Right hindlimb (tissue), 1 donor: ENCODE data around the gene MLLT3.

Experiments
- DNase-seq: peaks from one replicate; pipeline ENCODE4 v3.0.0-alpha.2; 2018

The MLLT3 gene

DNA sequence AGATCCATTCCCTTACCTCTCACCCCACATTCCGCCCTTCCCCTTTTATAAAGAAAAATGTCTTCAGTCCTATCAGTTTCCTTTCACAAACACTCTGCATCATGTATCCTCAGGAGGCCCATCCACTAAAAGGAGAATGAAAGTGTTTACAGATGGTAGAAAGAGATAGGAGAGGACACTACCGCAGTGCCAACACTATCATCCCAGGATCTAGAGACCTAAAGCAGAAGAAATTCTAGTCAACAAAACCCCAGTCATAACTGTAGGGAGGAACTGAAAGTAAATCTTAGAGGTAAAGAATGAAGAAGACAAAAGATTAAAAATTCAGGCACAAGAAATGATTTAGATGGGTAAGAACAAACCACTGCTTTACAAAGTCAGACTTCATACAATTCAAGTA is 114.1 kb downstream of the MLLT3 start:
- no peak for DNase-seq

DNA sequence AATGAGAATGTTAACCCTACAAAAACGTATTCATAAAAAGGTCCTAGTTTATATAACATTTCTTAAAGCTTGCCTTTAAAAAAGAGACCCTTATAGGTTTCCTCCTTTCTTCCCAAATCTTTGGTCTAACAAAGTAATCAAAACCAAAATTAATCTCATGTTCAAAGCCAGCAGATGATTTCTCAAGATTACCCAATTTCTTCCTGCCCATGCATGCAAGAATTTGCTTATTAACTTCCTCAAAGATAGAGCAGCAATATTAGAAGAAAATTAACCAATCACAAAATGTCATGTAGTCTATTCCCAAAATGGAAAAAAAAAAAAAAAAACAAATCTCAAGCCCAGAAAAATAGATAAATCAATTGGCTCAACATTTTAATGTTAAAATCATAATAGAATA is 114.9 kb downstream of the MLLT3 start:
- DNase-seq: no peak

DNA sequence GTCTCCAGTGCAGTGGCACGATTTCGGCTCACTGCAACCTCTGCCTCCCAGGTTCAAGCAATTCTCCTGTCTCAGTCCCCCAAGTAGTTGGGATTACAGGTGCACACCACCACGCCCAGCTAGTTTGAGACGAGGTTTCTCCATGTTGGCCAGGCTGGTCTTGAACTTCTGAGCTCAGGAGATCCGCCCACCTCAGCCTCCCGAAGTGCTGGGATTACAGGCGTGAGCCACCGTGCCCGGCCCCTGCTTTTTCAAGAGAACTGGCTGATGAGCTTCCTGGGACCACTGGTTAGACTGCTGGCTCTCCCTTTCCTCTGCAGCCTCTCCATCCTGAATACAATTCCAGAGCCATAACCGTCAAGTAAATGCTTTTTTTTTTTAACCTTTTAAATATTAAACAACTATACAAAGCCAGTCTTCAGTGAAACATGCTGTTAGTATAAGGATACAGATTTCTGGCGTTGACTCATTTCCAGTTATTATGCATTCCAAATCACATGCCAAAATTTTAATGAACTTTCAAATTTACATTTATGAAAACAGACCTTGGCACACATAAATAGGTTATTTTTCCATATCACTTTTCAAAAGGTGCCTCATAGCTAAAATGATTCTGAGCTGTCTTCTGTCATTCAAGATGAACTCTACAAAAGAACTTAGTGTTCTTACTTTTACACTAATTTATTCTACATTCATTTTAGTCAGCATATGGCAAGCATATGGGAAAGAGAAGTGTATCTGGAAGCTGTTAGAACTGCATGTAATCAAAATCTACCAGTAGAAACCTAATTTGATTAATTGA is 116.0 kb downstream of the MLLT3 start:
- DNase-seq: no peak

DNA sequence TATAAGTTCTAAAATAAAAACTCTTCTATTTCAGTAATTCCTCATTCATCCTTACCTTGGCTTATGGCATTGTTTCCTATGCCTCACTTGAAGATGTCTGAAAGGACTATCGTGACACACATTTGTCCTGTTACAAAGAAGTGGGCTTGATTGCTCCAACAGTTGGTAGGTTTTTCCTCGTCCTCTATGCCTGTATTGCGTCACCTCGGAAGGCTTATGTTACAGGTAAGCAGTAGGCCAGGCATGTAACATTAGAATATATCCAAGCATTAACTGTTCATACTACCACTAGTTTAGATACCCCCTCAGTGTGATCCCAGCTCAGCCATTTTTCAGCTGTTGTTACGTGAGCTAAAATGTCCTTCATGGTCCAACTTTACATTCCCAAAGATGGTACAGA is 116.7 kb downstream of the MLLT3 start:
- no peak for DNase-seq

DNA sequence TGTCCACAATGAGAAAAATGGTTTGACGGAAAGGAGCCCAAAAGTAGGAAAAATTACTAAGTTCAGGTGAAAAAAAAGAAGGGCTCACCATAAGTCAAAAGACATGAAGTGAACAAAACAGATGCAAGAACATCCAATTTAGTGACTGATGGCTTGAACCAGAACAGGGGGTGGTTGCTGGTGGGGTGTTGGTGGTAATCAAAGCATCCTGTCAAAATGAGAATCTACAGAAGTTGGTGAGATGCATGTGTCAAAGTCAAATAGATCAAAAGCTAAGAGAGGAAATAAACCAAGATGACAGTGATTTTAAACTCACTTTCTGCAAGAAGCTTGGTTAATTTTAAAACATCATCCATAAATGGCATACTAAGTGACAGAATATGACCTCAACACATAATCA is 117.4 kb downstream of the MLLT3 start:
- DNase-seq: no peak

DNA sequence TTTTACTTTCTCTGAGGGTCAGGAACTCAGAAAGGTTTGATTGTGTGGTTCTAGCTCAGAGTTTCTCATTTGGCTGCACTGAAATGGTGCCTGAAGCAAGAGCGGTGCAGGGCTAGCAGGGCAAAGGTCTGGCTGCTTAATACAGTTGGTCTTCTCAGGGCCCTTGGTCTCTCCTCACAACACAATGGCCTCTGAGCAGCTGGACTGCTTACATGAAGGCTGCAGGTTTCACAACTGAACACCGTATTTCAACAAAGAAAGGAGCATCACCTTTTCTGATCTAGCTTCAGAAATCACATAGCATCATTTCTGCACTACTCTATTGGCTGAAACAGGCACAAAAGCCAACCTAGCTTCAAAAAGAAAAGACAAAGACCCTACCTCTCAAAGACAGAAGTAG is 122.2 kb downstream of the MLLT3 start:
- DNase-seq: no peak

DNA sequence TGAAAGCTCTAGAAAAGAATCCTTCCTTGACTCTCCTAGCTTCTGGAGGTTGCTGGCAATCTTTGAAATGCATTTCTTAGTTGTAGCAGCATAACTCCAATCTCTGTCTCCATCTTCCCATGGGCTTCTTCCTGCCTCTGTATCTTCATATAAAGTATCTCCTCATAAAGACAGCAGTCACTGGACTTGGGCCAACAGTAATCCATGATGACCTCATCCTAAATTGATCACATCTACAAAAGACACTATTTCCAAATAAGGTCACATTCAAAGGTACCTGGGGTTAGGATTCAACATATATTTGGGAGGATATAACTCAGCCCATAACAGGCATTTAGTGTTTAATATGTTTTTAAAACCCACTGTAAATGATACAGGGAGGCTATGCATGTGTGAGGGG is 123.3 kb downstream of the MLLT3 start:
- DNase-seq: no peak

DNA sequence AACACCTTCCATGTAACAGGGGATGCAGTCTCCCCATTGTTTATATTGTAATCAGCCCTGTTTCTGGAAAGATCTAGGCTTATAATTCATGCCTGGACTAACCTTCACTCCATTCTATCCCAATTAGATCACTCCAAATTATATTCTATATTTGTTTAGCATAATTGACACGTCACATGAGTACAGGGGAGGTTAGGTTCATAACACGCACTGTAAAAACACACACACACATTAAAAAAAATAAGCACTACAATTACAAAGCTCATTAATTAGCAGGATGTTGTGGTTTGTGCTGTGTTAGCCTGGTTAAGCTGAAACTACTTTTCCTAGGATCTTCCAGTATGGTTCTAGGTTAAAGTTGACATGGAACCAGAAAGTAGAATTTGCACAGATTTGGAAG is 126.0 kb downstream of the MLLT3 start:
- DNase-seq: no peak

DNA sequence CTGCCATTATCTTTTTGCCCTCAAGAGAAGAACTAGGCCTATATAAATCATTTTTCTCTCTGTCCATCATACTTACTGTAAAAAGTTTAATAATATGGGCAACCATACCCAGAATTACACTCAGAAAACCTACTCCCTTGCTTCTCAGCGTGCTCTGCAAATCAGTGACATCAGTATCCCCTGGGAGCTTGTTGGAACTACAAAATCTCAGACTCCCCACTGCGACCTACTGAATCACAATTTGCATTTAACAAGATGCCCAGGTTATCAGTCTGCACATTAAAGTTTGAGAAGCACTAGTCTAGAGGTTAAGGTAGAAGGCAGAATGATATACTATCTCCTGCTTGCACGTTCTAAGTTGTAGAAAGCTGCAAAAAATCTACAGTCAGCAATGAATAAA is 127.2 kb downstream of the MLLT3 start:
- DNase-seq: no peak

DNA sequence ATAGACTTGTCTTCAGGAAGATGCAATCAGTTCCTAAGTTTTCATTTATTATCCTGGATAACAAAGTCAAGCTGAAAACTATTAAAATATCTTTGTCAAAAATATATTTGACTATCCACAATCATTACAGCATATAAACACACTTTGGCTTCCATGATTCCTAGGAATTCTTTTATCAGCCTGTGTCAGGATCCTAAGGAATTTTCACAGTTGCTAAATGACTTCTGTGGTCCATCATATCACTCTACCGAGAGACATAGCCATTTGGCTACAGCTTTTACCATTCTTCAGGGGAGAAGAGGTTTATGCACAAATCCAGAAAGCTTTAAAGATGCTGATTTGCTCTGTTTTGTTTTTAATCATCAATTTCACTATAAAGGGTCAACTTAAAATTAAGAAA is 128.3 kb downstream of the MLLT3 start:
- no peak for DNase-seq

DNA sequence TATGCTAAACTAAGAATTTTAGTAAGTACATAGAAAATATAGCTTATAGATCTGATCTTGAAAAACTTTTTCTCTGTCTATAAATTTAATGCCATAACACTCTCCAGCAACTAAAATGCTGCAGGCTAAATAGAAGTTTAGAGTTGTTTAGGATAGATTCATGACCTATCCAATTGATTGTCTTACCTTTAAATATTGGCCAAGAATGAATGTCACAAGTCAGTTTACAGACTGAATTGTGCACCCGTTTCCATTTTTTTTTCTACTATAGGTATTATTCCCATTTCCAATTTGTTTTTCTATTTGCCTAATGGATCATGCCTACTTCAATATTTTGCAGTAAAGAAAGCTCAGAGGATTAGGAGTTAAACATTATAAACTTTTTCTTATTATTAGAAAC is 129.5 kb downstream of the MLLT3 start:
- no peak for DNase-seq

DNA sequence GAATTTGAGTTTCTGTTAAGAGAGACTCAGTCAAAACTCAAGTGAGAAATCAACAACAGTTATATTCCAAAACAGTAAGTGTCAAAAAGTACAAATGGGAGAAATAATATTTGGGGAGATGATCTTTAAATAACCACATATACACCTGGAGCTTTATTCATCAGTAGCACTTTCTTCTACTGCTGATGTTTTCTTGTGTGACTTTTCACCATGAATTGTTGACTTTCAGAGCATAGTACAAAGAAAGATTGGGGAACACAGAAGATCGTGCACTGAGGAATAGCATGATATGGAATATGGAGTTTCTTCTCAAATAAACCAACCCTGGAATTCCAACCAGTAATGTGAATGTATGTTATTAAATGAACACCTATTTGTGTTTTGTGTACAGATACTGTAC is 130.7 kb downstream of the MLLT3 start:
- DNase-seq: no peak

DNA sequence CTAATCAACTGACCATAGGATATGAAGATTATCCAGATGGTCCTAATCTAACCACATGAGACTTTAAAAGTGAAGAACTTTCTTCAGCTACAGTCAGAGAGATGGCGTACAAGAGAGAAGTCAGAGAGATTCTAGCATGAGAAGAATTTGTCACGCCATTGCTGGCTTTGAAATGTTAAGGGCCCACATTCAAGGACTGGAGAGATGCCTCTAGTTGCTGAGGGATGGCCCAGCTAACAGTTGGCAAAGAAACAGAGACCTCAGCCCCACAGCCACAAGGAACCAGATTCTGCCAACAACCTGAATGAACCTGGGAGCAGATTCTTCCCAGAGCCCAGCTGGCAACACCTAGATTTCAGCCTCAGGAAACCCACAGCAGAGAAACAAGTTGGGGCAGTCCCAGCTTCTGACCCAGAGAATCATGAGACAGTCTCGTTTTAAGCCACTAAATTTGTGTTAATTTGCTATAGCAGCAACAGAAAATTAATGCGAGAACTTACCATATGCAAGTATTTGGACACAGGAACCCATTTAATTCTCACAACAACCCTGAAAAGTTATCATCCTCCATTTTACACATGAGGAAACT is 132.0 kb downstream of the MLLT3 start:
- DNase-seq: no peak

DNA sequence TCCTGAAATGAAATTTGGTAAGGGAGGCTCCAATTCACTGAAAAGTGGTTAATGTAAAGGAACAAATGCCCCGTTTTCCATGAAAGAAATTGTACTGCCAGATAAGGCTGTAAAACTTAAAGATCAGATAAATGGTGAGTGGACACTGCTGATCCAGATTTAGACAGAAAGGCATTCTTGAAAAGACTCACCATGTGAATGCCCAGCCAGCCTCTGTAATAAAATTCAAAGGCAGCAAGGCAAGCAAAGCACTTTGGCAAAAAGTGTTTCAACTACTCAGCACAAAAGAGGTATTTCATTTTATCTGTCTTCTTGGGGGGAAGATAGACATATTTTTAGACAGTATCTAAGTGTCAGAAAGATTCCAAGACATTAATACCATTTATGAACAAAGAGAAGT is 133.6 kb downstream of the MLLT3 start:
- no peak for DNase-seq

DNA sequence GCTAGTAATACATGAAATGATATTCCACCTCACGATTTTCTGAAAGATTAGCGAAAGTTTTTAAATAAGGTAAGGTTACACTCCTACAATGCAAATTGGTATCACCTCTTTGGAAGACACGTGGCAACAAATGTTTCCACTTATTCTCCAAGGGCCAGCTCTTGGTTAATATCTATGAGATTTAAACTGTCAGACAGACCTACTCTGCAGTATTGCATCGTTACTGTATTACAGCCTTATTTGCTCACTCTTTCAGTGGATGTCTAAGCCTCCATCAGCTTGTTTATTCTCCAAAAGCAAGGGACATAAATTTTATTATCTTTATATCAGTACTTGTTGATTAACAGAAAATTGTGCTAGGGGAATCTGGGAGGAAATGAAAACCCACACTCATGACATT is 135.7 kb downstream of the MLLT3 start:
- DNase-seq: no peak

DNA sequence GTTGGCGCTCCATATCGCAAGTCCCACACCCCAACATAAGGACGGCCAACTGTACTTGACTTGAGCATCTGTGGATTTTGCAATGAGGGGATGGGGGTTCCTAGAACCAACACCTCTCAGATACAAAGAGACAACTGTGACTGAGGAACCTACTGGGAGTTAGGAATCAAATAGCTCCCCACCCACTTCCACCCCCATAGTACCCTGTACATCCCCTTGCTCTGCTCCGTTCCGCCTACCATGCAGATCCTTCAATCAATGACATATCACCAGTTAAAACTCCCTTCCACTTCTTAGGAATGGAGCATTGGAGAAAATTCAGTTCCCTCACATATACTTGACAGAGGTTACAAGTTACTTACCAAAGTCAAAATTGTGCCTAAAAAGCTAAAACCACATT is 140.9 kb downstream of the MLLT3 start:
- DNase-seq: no peak

DNA sequence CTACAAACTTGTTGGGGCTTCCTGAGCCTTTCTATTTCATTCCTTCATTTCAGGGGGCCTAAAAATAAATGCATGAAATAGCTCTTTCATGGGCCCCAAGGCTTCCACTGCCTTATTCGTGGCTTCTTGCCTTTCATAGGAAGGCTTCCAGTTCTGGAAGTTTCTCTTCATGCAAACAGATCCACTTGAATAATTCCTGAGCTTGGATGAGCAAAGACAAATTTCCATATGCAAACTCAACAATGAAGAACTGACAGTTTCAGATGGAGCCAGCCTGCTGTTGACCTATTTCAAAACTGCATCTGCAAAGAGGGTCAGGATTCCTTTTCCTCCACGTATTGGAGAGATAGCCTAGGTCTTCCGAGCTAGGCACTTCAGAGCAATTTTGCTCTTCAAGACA is 142.1 kb downstream of the MLLT3 start:
- DNase-seq: no peak

DNA sequence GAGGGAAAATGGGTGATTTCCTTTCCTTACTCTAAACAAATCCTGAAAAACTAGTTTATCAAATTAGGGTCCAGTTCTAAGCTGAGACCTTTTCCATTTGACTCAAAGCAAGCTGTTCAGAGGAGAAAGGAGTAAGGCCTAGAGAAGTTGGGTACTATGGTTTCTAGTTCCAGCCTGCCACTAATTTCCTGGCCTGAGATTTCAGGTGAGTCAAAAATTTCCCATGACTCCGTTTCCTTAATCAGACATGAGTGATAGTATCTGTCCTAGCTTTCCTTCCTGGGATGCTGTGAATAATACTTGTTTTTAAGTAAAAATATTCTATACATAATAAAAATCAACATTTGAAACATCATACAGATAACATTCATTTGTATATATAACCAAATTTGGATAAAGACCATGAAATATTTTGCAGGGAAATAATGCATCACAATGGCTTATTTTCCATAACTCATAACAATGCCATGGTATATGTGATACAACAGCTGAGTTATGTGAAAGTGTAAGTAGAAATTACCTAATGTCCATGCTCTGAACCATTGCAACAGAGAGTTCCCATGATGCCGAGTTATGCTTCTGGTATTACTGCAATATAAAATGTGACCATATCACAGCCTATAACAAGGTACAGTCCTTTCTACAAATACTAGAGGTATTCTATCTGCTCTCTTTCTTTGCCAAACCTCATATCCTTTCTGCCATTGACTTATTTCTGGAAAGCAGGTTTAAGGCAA is 142.7 kb downstream of the MLLT3 start:
- DNase-seq: no peak

DNA sequence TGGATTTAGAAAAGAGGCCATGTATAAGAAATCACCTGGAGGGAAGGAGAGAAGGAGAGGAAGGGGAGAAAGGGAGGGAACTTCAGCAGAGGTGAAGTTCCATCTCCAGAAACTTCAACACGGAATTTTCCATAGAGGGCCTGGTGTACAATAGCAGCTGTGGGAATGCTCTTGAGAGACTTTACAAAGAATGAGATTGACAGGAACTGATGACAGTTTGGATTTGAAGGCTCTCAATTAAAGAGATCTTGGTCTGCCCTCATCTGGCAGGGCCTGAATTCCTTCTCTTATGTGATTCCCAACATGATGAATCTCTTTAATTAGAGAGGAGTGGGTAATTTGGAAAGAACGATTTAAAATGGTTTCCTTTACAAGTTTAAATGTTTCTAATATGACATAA is 143.5 kb downstream of the MLLT3 start:
- no peak for DNase-seq

DNA sequence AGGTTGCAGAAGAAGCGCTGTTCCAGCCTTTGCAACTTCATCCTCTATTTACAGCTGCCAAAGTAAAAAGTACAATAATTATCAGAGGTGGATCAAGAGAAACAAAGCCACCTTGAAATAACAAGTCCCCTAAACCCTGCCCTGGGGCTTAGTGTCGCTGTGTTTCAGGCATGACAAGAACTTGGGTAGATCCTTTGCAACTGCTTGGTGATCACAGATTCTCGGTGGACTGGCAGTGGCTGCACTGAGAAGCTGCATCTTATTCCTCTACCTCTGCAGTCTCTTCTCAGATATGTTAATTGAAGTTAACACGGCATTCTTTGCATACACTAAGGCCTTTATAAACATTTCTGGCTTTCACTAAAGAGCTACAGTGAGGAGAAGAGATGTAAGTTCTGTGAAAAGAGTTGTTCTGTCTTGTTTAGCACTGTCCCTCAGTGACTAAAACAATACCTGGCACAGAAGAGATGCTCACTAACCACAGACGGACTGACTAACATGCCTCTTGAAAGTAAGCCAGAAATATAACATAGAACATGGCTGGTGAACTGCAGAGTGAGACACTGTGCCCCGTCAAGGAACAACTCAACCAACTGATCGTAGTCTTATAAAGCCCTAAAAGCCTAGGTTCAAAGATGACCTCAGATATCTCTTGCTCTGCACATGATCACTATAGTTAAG is 144.2 kb downstream of the MLLT3 start:
- DNase-seq: no peak

DNA sequence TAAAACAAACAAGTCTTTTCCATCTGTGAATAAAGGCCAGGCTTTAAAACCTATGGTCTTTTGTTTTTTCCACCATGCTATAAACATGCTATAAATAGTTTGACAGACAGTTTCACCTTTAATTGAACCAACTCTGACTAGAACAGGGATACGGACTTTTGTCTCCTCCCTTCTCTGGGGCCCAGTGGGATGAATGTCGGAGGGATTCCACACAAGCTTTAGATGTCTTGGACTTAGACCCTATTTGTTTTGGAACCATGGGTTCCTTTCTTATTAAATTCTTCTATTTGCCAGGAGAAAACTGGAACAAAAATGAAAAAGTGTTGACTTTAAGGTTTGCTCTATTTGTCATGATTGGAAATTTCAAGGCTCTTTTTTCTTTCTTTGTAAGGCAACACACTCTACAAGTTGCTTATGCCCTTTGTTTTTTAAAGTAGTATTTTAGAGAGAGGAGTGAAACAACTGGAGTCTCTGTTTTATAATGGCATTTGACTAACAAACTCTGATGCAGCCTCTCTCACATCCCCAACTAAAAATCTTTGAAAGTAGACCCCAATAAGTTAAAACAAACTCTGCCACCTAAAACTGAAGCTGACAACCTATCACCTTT is 145.3 kb downstream of the MLLT3 start:
- DNase-seq: peak; percentile 41

DNA sequence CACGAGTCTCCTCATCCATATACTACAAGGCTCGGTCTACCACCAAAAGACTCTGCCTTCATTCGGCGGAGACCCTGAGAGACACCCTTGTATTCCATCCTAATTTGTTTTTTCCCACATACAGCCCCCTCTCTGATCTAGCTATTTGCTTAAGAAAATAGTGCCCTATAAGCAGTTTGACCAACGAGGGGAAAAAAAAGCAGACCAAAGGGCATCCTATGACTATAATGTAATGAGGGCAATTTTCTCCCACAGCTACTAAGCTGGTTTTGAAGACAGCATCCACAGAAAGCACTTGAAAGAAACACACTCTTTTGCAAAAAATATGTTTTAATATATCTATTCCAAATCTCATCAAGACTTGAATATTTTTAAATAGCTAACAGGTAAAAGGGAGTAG is 147.8 kb downstream of the MLLT3 start:
- no peak for DNase-seq

DNA sequence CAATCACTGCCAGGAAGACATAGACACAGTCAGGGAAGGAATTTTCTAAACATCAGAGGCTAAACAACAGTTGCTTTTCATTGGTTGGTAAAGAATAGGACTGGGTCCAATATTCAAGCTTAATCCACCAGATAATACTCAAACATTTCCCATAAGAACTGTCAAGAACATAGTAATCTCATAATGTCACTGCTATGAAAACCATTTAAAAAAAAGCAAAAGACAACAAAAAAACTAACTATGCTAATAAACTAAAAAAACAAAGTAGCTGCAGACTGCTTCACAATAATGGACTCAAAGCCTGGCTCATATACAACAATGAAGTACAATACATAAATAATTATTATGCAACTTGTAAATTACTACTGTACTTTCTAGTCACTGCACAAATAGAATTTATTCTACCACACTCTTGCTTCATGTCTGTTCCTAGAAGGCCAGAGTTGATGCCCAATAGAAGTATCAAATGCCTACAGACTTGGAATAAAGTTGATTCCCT is 148.7 kb downstream of the MLLT3 start:
- DNase-seq: no peak
